ENCODE measurements around the gene HAPLN1.

DNA sequence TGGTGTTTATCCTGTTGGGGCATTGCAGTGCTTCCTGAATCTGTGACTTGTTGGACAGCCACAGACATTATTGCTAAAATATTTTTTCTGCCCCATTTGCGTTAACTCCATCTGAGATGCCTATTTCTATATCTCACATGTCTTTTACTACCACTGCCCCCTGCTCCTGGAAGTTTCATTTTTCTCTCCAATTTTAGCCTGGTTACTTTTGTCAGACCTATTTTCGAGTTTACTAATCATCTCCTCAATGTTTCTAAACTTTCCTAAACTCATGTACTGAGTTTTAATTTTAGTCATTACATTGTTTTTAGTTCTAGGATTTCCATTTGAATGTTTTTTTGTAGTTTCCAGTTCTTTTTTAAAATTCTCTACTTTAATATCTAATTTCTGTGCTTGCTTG lies 17.6 kb downstream of the HAPLN1 start:
- TF ChIP-seq, protein P1, sequence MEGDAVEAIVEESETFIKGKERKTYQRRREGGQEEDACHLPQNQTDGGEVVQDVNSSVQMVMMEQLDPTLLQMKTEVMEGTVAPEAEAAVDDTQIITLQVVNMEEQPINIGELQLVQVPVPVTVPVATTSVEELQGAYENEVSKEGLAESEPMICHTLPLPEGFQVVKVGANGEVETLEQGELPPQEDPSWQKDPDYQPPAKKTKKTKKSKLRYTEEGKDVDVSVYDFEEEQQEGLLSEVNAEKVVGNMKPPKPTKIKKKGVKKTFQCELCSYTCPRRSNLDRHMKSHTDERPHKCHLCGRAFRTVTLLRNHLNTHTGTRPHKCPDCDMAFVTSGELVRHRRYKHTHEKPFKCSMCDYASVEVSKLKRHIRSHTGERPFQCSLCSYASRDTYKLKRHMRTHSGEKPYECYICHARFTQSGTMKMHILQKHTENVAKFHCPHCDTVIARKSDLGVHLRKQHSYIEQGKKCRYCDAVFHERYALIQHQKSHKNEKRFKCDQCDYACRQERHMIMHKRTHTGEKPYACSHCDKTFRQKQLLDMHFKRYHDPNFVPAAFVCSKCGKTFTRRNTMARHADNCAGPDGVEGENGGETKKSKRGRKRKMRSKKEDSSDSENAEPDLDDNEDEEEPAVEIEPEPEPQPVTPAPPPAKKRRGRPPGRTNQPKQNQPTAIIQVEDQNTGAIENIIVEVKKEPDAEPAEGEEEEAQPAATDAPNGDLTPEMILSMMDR (IDR thresholded peaks at IDR 0.05) = no peak
- no peak for TF ChIP-seq POLR2A (IDR thresholded peaks at IDR 0.05)

Data from prostate gland (tissue), 2 donors.